K562 (cell line): ENCODE results near the gene SRRT. TPM values are rescaled to one million over a fixed set of nuclear protein-coding genes. Genes with fewer than 3 reads are reported as not detected.

Source experiments
- ATAC-seq: fragments of 200-7000 bp; cut with Tn5 transposase; 3 replicates; pipeline ENCODE4 v1.9.1; 2020; ENCODE audit warnings: moderate library complexity
- BruUV-seq: library from RNA; stranded (reverse); fragments of 400-500 nt; replicated peaks from 2 replicates; lab custom pipeline; 2021; lab: Mats Ljungman, UMichigan
- CTCF ChIA-PET: fragments of 300-600 bp; formaldehyde crosslinking; extraction: SDS; loops from one replicate; lab custom pipeline; 2021; ENCODE audit warnings: low intra/inter-chr PET ratio; lab: Yijun Ruan, JAX
- POLR2A ChIA-PET: fragments of 300-600, 350-650 bp; sonication (Branson Sonifier 250); formaldehyde crosslinking; extraction: SDS; loops from one replicate; lab custom pipeline; 2021; ENCODE audit warnings: antibody characterized with exemption, inconsistent platforms; lab: Yijun Ruan, JAX
- DNase-seq, 4 experiments: peaks; one replicate each; pipeline versions ENCODE4 v3.0.0 to v3.0.0-alpha.2; 2011 to 2018; ENCODE audit warnings: low spot score in 3 of 4, mixed read lengths in 3 of 4; ENCODE audit errors: extremely low read depth in 1 of 4
- FAIRE-seq: peaks from 2 replicates; lab custom pipeline; 2011; peaks lifted over from hg19 to GRCh38; lab: Jason Lieb, UNC
- H2AFZ ChIP-seq: 2 replicates; pipeline ENCODE4 v1.6.0; 2011; ENCODE audit warnings: low read depth, low read length, control low read depth, inconsistent platforms
- H3K27ac ChIP-seq: fragments of 200-600 bp; 3 replicates; pipeline ENCODE4 v1.8.0; 2011; ENCODE audit warnings: low read depth, mild to moderate bottlenecking, control low read depth, inconsistent platforms, low read length, moderate library complexity, mixed read lengths; ENCODE audit errors: extremely low read depth
- H3K27me3 ChIP-seq, 2 experiments: fragments of 300-600 bp in 1 of 2; 2 replicates in 1 of 2; 3 replicates in 1 of 2; pipeline versions ENCODE4 v1.6.0 to v1.8.0; 2011; ENCODE audit warnings: inconsistent platforms in 2 of 2, low read length in 2 of 2, mild to moderate bottlenecking in 1 of 2, mixed read lengths in 1 of 2, moderate library complexity in 1 of 2; ENCODE audit not compliant: control insufficient read depth in 2 of 2, insufficient read depth in 2 of 2
- H3K36me3 ChIP-seq: fragments of 300-600 bp; 3 replicates; pipeline ENCODE4 v1.8.0; 2011; ENCODE audit warnings: mild to moderate bottlenecking, low read length, inconsistent platforms; ENCODE audit not compliant: control insufficient read depth, insufficient read depth
- H3K4me1 ChIP-seq, 2 experiments: fragments of 200-600 bp in 1 of 2; replicated peaks in 1 of 2; 2 replicates in 1 of 2; 3 replicates in 1 of 2; pipeline versions ENCODE4 v1.5.1 to v1.8.0; 2011; ENCODE audit warnings: inconsistent platforms in 2 of 2, low read length in 2 of 2, mild to moderate bottlenecking in 1 of 2, mixed read lengths in 1 of 2, moderate library complexity in 1 of 2; ENCODE audit not compliant: control insufficient read depth in 2 of 2, insufficient read depth in 2 of 2
- H3K4me2 ChIP-seq: 2 replicates; pipeline ENCODE4 v1.6.1; 2011; ENCODE audit warnings: low read length, control low read depth, inconsistent platforms, mixed read lengths; ENCODE audit not compliant: insufficient read depth
- H3K4me3 ChIP-seq: fragments of 200-600 bp; sonication (generic), shearing (Covaris generic); 2 replicates; pipeline ENCODE4 v1.5.1; 2016; ENCODE audit warnings: control low read depth, inconsistent platforms
- H3K79me2 ChIP-seq: fragments of 200-600 bp; 3 replicates; pipeline ENCODE4 v1.8.0; 2011; ENCODE audit warnings: low read length, inconsistent platforms; ENCODE audit not compliant: control insufficient read depth, insufficient read depth
- H3K9ac ChIP-seq, 2 experiments: 2 replicates each; pipeline versions ENCODE4 v1.6.0 to v1.6.1; 2011; ENCODE audit warnings: low read depth in 2 of 2, low read length in 2 of 2, control low read depth in 1 of 2, inconsistent platforms in 1 of 2, mild to moderate bottlenecking in 1 of 2, mixed read lengths in 1 of 2; ENCODE audit not compliant: insufficient read depth in 1 of 2
- H3K9me1 ChIP-seq: one replicate; pipeline ENCODE4 v1.6.0; 2011; ENCODE audit warnings: inconsistent platforms, mild to moderate bottlenecking, low read length, moderate library complexity; ENCODE audit not compliant: control insufficient read depth, insufficient read depth
- H3K9me3 ChIP-seq: replicated peaks from 2 replicates; pipeline ENCODE4 v1.5.1; 2011; ENCODE audit warnings: low read depth, low read length, inconsistent platforms; ENCODE audit not compliant: control insufficient read depth, insufficient read depth
- H4K20me1 ChIP-seq: replicated peaks from 2 replicates; pipeline ENCODE4 v1.6.1; 2011; ENCODE audit warnings: low read length, inconsistent platforms, mixed read lengths; ENCODE audit not compliant: control insufficient read depth, insufficient read depth
- ARID1B ChIP-seq: fragments of 450-650 bp; IDR thresholded peaks from 2 replicates; pipeline ENCODE4 v1.6.1; 2016; ENCODE audit warnings: antibody characterized with exemption, mild to moderate bottlenecking, inconsistent platforms
- C11orf30 ChIP-seq: fragments of 450-650 bp; IDR thresholded peaks from 2 replicates; pipeline ENCODE4 v1.6.1; 2016; ENCODE audit warnings: low read depth, mild to moderate bottlenecking
- CC2D1A ChIP-seq: fragments of 450-650 bp; IDR thresholded peaks from 2 replicates; pipeline ENCODE4 v1.6.1; 2017; ENCODE audit warnings: mild to moderate bottlenecking
- CHD1 ChIP-seq: fragments of 200-600 bp; sonication (generic); IDR thresholded peaks from one replicate; pipeline ENCODE4 v1.6.1; 2012; ENCODE audit warnings: mild to moderate bottlenecking, moderate library complexity, low read length, inconsistent platforms
- CHD4 ChIP-seq: fragments of 200-600 bp; sonication (generic); IDR thresholded peaks from 3 replicates; pipeline ENCODE4 v1.6.1; 2012; ENCODE audit warnings: low read depth, mild to moderate bottlenecking, mixed read lengths, low read length, inconsistent platforms; ENCODE audit not compliant: insufficient read depth, insufficient replicate concordance, poor library complexity, severe bottlenecking
- FOXK2 ChIP-seq, 2 experiments: fragments of 450-650 bp; IDR thresholded peaks in 1 of 2; conservative IDR thresholded peaks in 1 of 2; 2 replicates each; pipeline ENCODE4 v1.6.1; 2016; ENCODE audit warnings: low read depth in 2 of 2, mild to moderate bottlenecking in 1 of 2
- HDGF ChIP-seq: fragments of 450-650 bp; IDR thresholded peaks from 2 replicates; pipeline ENCODE4 v1.6.1; 2016
- KLF10 ChIP-seq: fragments of 250-450 bp; sonication (Bioruptor Pico); IDR thresholded peaks from 2 replicates; pipeline ENCODE4 v1.6.1; 2021; ENCODE audit warnings: matching md5 sums
- LARP7 ChIP-seq: fragments of 450-650 bp; IDR thresholded peaks from 2 replicates; pipeline ENCODE4 v1.6.1; 2016
- MAFK ChIP-seq: IDR thresholded peaks from 2 replicates; pipeline ENCODE4 v1.6.1; 2011; ENCODE audit warnings: low read length, improper control_type of control experiment
- NFIC ChIP-seq: fragments of 450-650 bp; IDR thresholded peaks from 2 replicates; pipeline ENCODE4 v1.6.1; 2017; ENCODE audit warnings: mild to moderate bottlenecking, inconsistent platforms
- PCBP2 ChIP-seq: fragments of 200-400 bp; formaldehyde crosslinking; IDR thresholded peaks from 2 replicates; pipeline ENCODE4 v1.6.1; 2018; ENCODE audit warnings: low read length, low read depth, mild to moderate bottlenecking, moderate library complexity; ENCODE audit not compliant: poor library complexity, severe bottlenecking
- PHF21A ChIP-seq: fragments of 450-650 bp; IDR thresholded peaks from 2 replicates; pipeline ENCODE4 v1.6.1; 2017; ENCODE audit warnings: low read depth, borderline replicate concordance
- POLR2H ChIP-seq: IDR thresholded peaks from 2 replicates; pipeline ENCODE4 v1.6.1; 2016; ENCODE audit warnings: missing genetic modification characterization, low read depth, mild to moderate bottlenecking, control low read depth, missing compliant biosample characterization, moderate library complexity
- RAD51 ChIP-seq: fragments of 450-650 bp; IDR thresholded peaks from 2 replicates; pipeline ENCODE4 v1.7.1; 2016; ENCODE audit warnings: low read depth, mild to moderate bottlenecking, borderline replicate concordance
- RFX7 ChIP-seq: fragments of 250-450 bp; sonication (Bioruptor Pico); IDR thresholded peaks from 2 replicates; pipeline ENCODE4 v1.5.1; 2021; ENCODE audit warnings: mild to moderate bottlenecking
- RNF2 ChIP-seq: sonication (generic); IDR thresholded peaks from 2 replicates; pipeline ENCODE4 v1.6.1; 2016
- SIX5 ChIP-seq, 2 experiments: IDR thresholded peaks; 2 replicates each; pipeline ENCODE4 v1.6.1; 2011; ENCODE audit warnings: low read length in 2 of 2, borderline replicate concordance in 1 of 2, low read depth in 1 of 2, mild to moderate bottlenecking in 1 of 2, moderate library complexity in 1 of 2; ENCODE audit not compliant: insufficient read depth in 1 of 2
- SOX6 ChIP-seq: fragments of 450-650 bp; IDR thresholded peaks from 2 replicates; pipeline ENCODE4 v1.6.1; 2014; ENCODE audit warnings: mild to moderate bottlenecking
- SRSF1 ChIP-seq: fragments of 200-400 bp; formaldehyde crosslinking; IDR thresholded peaks from 2 replicates; pipeline ENCODE4 v1.6.1; 2017; ENCODE audit warnings: mild to moderate bottlenecking, low read depth, low read length, moderate library complexity
- TAL1 ChIP-seq: fragments of 450-650 bp; IDR thresholded peaks from 2 replicates; pipeline ENCODE4 v1.6.1; 2016; ENCODE audit warnings: mild to moderate bottlenecking
- TBP ChIP-seq: optimal IDR thresholded peaks from 2 replicates; pipeline ENCODE3; 2011; ENCODE audit warnings: low read depth, low read length, improper control_type of control experiment
- ZFP1 ChIP-seq: fragments of 450-650 bp; formaldehyde crosslinking; IDR thresholded peaks from 2 replicates; pipeline ENCODE4 v1.4.0; 2020; ENCODE audit warnings: mild to moderate bottlenecking, mixed read lengths
- ZFP91 ChIP-seq: sonication (generic); formaldehyde crosslinking; IDR thresholded peaks from 2 replicates; pipeline ENCODE4 v1.8.0; 2022; ENCODE audit warnings: mild to moderate bottlenecking, missing genetic modification reagents
- ZNF24 ChIP-seq: fragments of 450-650 bp; IDR thresholded peaks from 2 replicates; pipeline ENCODE4 v1.6.1; 2016
- WGBS: fragments of 100-300 bp; shearing (Covaris generic); methylation state at CpG from one replicate; pipeline ENCODE4 v1.1.6; 2016; ENCODE audit warnings: low coverage, mixed read lengths; ENCODE audit not compliant: insufficient coverage; ENCODE audit errors: missing lambda C conversion rate; 5-methylcytosine and 5-hydroxymethylcytosine counted together
- in situ Hi-C: fragments of 300-500 bp; cut with MboI; formaldehyde crosslinking; loops from 4 replicates; pipeline ENCODE4 v1.15.0; 2018; ENCODE audit warnings: inconsistent platforms, mixed read lengths
- intact Hi-C: fragments of 100-400 bp; cut with micrococcal nuclease; formaldehyde crosslinking; loops from 2 replicates; pipeline ENCODE4 v1.14.2; 2022
- polyA plus RNA-seq, 8 experiments: library from polyadenylated mRNA; depleted of rRNA in 4 of 8; stranded (reverse) in 5 of 8; unstranded in 3 of 8; fragments of >200 nt; fragmentation: Nextera tagmentation in 2 of 8; fragmentation: Illumina TruSeq in 1 of 8; extraction: Ambion mirVana in 2 of 8; extraction: Trizol in 1 of 8; gene quantifications; 2 replicates each; pipeline versions ENCODE4 v1.2.1 to v1.2.3, GENCODE V29; 2011 to 2014; ENCODE audit warnings: inconsistent platforms in 1 of 8, missing spikeins in 1 of 8
- total RNA-seq, 7 experiments: library from RNA; depleted of rRNA in 6 of 7; stranded (reverse); fragments of >200 nt in 6 of 7; fragmentation: Illumina TruSeq in 2 of 7; extraction: Trizol in 2 of 7; gene quantifications; 2 replicates each; pipeline versions ENCODE4 v1.2.1 to v1.2.3, GENCODE V29; 2011 to 2021; ENCODE audit warnings: low replicate concordance in 1 of 7

The SRRT gene
- total and polyA plus RNA-seq, 9 of the 15 experiments (the other 6 are each of a cell fraction or from before 2014, with no cell fraction given), result 10.3 to 263 (median 84.4) TPM

GRCh38 chr7:100837099-100837836, 37.6 kb upstream of the SRRT start:
- FAIRE-seq (peak; percentile 77), ATAC-seq (peak; percentile 96), DNase-seq (peak; percentile 84 to 96 (median 87))
- ChIA-PET CTCF (interaction anchor here (0.6 kb wide), 1 partner anchor 116 kb away, joined by 3 read pairs; no protein-coding TSS in a partner anchor), POLR2A (interaction anchor here (0.5 kb wide), 1 partner anchor 114 kb away, joined by 3 read pairs; no protein-coding TSS in a partner anchor)
- Histone ChIP-seq H4K20me1 (no peaks in the 10 kb centered on the region), H3K9me1 (no peaks in the 10 kb centered on the region), H2AFZ (peak overlapping the region; percentile 87), H3K36me3 (no peaks in the 10 kb centered on the region), H3K9ac (peak overlapping the region; percentile 74 to 88), H3K9me3 (no peaks in the 10 kb centered on the region), H3K4me3 (peak overlapping the region; percentile 21), H3K27ac (peak overlapping the region; percentile 80), H3K4me1 (peaks cover 12 to 48% of the 10 kb centered on the region in 2 experiments; a peak in 3 of 5 replicates), H3K79me2 (no peaks in the 10 kb centered on the region), H3K27me3 (no peaks in the 10 kb centered on the region), H3K4me2 (peak overlapping the region; percentile 72)
- in situ Hi-C loops (no loop called here), intact Hi-C loops (no loop called here)
- TSS peak; percentile 93 for BruUV-seq
- WGBS, result 24% methylated on average over 37 of the region's 37 CpGs
- TF ChIP-seq ZNF24, result 0 out of 2 replicates have a peak, but pooled peaks have one; percentile 47
- TF ChIP-seq ZFP1 (CRISPR knock-in tag), result no peak
- TF ChIP-seq PCBP2, result no peak
- TF ChIP-seq SRSF1, result no peak
- TF ChIP-seq KLF10 (CRISPR knock-in tag), result no peak
- TF ChIP-seq RAD51, result peak; percentile 97
- peak; percentile 52 to 67; a peak in 2 of 4 replicates for TF ChIP-seq SIX5 (IDR thresholded peaks at IDR 0.05; ENCODE audit: borderline replicate concordance in 1 of 2, insufficient read depth in 1 of 2, low read depth in 1 of 2, low read length in 2 of 2)
- no peak for TF ChIP-seq PHF21A
- TF ChIP-seq TAL1, result 0 out of 2 replicates have a peak, but pooled peaks have one; percentile 4
- no peak for TF ChIP-seq HDGF
- TF ChIP-seq ARID1B, result peak; percentile 53; the same call in 1 of the 2 replicates
- peak; percentile 69 to 81 for TF ChIP-seq FOXK2 (conservative IDR thresholded peaks at IDR 0.05 in 1 of 2, IDR thresholded peaks at IDR 0.05 in 1 of 2; ENCODE audit: low read depth in 2 of 2)
- TF ChIP-seq NFIC, result peak; percentile 23
- peak; percentile 85 for TF ChIP-seq POLR2H (tag)
- TF ChIP-seq C11orf30, result no peak; the same call in 1 of the 2 replicates
- no peak for TF ChIP-seq MAFK
- peak; percentile 77 for TF ChIP-seq SOX6
- TF ChIP-seq RNF2, result peak; percentile 80
- TF ChIP-seq CC2D1A, result no peak; the same call in 1 of the 2 replicates
- TF ChIP-seq RFX7 (CRISPR knock-in tag), result no peak
- no peak for TF ChIP-seq LARP7
- peak; percentile 29 for TF ChIP-seq CHD4
- TF ChIP-seq CHD1, result no peak
- peak; percentile 65 for TF ChIP-seq TBP
- no peak for TF ChIP-seq ZFP91 (CRISPR knock-in tag)
